Measurements from ENCODE around the gene SARS1.

DNA sequence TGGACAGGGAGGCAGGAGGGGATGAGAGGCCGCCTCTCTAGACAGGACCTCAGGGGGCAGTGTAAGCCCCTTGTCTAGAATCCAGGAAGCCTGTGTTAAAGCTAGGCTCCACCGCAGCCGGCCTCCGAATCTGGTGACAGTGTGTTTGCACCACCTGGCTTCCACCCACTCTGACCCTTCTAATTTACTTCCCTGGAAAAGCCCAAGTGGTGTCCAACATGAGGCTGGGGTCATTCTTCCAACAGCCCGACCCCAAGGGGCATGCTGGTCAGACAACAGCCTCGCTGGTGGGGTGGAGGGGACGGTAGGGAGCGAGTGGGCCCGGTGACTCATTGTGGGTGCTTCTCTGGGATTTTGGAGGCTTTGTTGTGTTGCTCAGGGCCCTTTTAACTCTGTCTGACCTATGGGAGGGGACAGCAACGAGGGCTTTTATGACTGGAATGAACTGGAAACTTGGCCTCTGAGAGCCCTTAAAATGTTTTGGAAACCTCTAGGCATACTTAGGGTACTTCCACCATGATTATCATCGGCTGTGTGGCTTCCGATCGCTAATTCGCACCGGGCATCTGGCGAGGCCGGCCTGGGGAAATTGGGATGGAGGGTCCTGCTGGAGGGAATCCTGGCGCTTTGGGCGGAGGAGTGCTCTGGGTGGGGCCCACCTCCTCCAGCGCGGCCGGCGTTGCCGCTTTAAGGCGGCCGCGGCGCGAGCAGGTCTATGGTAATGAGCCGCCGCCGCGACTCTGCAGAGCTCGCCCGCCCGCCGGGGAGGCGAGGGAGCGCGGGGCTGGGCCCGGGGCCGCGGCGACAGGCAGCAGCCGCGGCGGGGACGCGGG, 35.3 kb downstream of the SARS1 start, which contains the start of gene CELSR2:
- TF ChIP-seq POLR2AphosphoS5 (IDR thresholded peaks at IDR 0.05; ENCODE audit: borderline replicate concordance, low read depth, low read length) = peak; percentile 29; the same call in 1 of the 2 replicates
- TF ChIP-seq EZH2 (IDR thresholded peaks at IDR 0.05) = no peak
